Omental fat pad (tissue), 4 donors: ENCODE measurements around the gene PARP12. TPM values are rescaled to one million over a fixed set of nuclear protein-coding genes. Genes with fewer than 3 reads are reported as not detected.

Source experiments
- ATAC-seq: fragments of 150-250 bp; one replicate; pipeline ENCODE4 v1.9.1; 2016; ENCODE audit warnings: mild to moderate bottlenecking, moderate library complexity; ENCODE audit not compliant: low FRiP score
- DNase-seq: peaks from one replicate; pipeline ENCODE4 v3.0.0-alpha.2; 2019; ENCODE audit warnings: low spot score
- CTCF ChIP-seq, 3 donors: fragments of 450-650 bp; IDR thresholded peaks; one replicate each; pipeline ENCODE4 v1.5.1; 2016 to 2017; ENCODE audit warnings: antibody characterized with exemption in 3 of 3, mild to moderate bottlenecking in 3 of 3, moderate library complexity in 2 of 3
- total RNA-seq, 4 donors: library from RNA; depleted of rRNA; stranded (reverse); fragments of >200 nt; gene quantifications; one replicate each; pipeline ENCODE4 v1.1.0, GENCODE V29; 2016

Gene PARP12
- total RNA-seq, 4 donors from 2014 or later = 15.6 to 85.1 (median 45.6) TPM

DNA sequence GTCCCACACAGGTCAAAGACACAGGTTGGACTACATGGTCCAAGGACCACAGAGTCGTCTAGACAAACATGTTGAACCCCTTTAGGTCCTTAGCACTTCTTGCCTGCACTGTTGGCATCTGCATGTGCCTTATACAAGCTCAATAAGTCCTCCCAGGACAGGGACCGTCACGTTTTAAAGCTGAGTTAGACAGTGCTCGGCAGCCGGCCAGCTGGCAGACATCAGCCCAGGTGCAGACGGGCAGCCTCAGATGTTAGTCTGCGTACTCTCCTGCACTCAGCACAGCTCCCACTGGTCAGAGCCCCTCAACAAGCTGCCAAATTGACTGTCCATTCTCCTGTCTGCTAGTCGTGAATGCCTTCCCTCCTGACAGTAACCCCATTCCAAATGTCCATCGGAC is 34.9 kb downstream of the PARP12 start:
- TF ChIP-seq CTCF (IDR thresholded peaks at IDR 0.05) = no peak
- DNase-seq (no peak), ATAC-seq (no peak)

DNA sequence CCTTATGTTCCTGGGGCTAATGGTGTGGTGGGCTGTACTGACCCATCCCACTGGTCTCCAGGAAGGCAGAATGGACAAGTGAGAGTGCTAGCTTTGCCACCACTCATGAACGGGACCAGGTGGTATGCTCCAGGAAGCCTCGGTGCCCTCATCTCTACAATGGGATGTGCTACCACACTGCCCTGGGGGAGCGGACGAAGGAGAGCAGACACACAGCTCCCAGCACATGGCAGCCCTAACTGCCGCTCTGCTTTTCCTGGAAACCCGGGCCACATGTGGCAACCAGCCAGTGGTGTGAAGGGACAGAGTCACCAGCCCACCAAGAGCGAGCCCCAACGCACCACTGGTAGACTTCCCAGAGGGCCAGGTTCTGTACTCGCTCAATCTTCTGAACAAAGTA is 35.8 kb downstream of the PARP12 start:
- no peak for TF ChIP-seq CTCF (IDR thresholded peaks at IDR 0.05)
- ATAC-seq = no peak
- DNase-seq = no peak

- TF ChIP-seq CTCF (IDR thresholded peaks at IDR 0.05) = no peak
- DNase-seq (no peak), ATAC-seq (no peak)
Observed at GRCh38 chr7:140025814-140026433, 36.8 kb downstream of the PARP12 start.

GRCh38 chr7:140025241-140025640 is 37.5 kb downstream of the PARP12 start:
- DNase-seq (no peak), ATAC-seq (no peak)
- TF ChIP-seq CTCF (IDR thresholded peaks at IDR 0.05) = no peak

DNA sequence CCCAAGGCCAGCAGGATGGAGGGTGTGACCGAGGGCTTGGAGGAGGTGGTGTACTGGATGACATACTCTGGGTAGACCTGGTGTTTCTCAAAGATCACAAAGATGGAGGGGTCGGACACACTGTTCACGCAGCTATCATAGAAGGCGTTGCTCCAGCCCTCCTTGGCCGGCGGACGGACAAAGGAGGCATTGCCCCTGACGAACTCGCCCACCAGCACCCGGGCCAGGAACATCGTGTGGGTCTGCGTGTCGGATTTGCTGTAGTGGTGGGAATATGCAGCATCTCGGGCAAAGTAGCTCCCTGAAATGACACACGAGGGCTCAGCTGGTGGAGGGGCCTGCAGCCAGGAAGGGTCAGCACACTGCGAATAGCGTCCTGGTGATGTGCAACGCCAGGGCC is 38.2 kb downstream of the PARP12 start:
- ATAC-seq = no peak
- no peak for TF ChIP-seq CTCF (IDR thresholded peaks at IDR 0.05)
- no peak for DNase-seq

DNA sequence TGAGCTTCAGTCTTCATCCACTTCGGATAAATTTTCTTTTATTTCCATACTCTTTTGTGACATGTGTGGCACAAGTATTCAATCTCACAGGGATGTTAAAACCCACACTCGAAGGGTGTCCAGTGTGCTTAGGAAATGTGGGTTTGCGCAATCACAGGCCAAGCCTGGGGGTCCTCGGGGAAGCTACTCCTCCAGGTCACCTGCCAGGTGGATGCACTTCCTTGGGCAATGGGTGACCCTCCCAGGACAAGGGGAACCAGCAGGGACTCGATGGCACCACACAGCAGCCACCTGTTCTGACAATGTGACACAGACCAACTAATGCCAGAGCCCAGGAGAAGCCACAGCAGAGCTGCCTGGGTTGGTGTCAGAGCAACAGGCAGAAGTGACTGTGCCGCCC is 39.0 kb downstream of the PARP12 start:
- DNase-seq = no peak
- no peak for ATAC-seq
- no peak for TF ChIP-seq CTCF (IDR thresholded peaks at IDR 0.05)

DNA sequence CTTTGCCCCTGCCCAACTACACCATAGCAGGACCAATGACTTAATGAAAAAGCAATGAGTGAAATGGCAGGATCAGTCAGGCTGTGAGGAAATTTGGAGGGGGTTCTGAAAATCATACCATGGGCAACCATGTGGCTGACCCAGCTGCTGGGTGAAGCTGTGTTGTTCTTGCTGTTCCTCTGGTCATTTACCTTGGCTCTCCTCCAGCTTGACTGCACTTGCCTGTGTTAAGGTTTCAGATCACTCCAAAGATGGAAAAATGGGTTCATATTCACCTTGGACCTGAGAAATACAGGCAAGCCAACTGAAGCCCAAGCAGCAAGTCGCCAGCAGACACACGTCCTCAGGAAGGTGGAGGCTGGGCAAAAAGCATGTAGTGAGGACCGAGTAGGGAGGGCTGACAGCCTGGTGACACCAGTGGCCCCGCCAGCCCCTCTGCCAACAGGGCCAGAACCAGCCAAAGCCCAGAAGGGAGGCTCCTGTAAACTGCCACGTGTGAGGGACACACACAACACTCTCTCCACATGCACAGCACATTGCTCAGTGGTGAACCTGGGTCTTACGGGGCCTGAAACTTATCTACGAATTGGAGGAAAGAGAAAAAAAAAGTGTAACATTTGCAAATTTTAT is 40.1 kb downstream of the PARP12 start:
- no peak for TF ChIP-seq CTCF (IDR thresholded peaks at IDR 0.05)
- DNase-seq (no peak), ATAC-seq (no peak)
